CD4-positive, alpha-beta T cell treated with Interleukin-2 at 100 ng/mL for 4 hours (primary cell): Measurements from ENCODE around the gene CDK5RAP2.
A peak's percentile ranks its signal among the peaks of the same experiment; 100 is the strongest.

ENCODE experiments used
- DNase-seq: peaks from one replicate; pipeline ENCODE4 v3.0.0-alpha.2; 2020; ENCODE audit warnings: low spot score

The CDK5RAP2 gene

DNA sequence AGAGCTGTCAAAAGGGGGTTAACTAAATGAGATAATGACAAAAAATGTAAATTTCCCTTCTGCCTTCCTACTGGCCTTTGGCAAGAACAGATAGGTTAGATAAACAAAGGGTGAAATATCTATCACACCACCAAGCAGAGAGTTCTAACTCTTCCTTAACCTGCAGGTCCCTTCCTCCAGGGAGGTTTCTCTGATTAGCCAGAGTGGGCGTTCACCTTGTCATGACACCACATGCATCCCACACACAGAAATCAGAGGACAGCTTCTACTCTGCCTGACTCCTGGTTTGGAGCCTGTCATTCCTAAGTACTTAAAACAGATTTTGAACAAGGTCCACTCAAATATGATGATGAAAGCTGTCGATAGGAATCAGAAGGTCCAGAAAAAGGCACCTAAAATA, 180.0 kb downstream of the CDK5RAP2 start:
- DNase-seq, result no peak

GRCh38 chr9:120398286-120398685, 181.7 kb downstream of the CDK5RAP2 start:
- DNase-seq, result no peak

DNA sequence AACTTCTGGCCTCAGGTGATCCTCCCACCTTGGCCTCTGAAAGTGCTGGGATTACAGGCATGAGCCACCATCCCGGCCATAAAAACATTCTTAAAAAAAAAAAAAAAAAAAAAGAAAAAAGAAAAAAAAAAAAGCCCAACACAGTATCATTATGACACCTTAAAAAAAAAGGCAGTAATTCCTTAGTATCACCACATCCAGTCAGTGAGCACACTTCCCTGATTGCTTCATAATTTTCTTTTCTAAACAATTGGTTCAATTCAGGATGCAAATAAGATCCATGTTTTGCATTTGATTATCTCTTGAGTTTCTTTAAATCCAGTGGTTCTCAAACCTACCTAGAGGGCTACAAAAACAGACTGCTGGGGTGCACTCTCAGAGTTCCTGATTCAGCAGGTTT, 182.5 kb downstream of the CDK5RAP2 start:
- DNase-seq, result no peak

GRCh38 chr9:120396931-120397330, 183.0 kb downstream of the CDK5RAP2 start:
- DNase-seq, result no peak

GRCh38 chr9:120396418-120396817, 183.5 kb downstream of the CDK5RAP2 start:
- DNase-seq, result no peak

DNA sequence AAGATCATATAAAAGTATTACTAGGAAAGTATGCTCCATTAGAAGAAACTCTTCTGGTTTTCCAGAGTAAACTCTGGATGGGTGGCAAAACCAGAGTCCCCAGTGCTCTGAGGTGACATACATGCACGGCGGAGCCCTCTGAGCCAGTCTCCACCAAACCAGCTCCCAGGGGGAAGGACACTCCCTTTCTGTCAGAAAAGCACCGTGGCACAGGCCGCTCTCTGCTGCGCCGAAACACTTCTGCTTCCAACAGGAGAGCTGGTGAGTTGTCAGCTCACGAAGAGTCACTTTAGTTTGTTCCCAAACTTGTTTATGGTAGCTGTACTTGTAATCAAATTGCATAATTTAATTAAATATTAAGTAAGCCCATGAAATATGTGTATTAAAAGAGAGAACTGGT, 184.6 kb downstream of the CDK5RAP2 start:
- no peak for DNase-seq

- DNase-seq, result peak; percentile 6
Measured at GRCh38 chr9:120394058-120394669, 185.8 kb downstream of the CDK5RAP2 start.

DNA sequence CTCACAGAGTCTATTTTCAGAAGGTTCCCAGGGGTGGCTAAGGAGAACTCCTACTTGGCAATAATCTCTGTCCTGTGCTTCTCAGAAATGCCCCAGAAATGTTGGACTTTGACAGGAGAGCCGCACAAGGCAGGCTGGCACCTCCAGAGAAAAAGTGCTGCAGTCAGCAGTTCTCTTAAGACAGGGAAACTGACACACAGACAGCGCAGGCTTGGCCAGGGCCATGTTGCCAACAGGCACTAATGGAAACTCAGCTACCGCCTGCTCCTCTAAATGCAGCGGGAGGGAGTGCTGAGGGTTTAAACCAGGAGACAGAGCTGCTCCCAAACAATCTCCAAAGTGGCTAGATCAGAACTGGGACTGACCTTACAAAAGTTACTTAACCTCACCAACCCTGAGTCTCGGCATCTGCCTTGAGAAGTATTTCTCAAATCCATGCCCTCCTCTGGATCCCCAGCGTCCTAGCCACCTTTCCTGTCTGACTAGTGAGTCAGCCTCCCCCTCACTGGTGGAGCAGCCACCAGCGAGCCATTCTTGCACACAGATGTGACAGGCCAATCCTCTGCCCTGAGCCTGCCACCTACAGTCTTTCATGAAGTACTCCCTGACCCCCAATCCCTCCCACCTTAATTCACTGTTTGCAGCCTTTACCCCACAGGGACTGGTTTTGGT, 186.4 kb downstream of the CDK5RAP2 start:
- no peak for DNase-seq

GRCh38 chr9:120392711-120393110, 187.3 kb downstream of the CDK5RAP2 start:
- DNase-seq, result no peak

DNA sequence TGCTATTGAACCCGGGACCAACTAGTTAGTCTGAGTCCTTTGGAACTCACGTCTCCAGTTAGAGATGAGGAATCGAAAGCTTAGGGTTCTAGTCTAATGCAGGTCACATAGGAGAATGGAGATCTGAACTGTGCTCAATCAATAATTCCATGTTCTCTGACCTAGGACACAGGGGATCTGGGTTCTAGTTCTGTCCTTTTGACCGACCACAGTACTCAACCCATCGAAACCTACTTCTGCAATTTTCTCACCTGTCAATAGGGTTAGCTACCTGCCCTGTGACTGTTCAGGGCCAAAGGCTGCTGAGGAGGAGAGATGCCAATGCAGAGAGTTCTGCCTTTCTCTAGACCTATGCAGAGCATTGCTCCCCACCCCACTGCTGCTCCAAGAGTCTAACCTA, 187.7 kb downstream of the CDK5RAP2 start:
- no peak for DNase-seq

- no peak for DNase-seq
Measured at GRCh38 chr9:120391691-120392090, 188.3 kb downstream of the CDK5RAP2 start.

DNA sequence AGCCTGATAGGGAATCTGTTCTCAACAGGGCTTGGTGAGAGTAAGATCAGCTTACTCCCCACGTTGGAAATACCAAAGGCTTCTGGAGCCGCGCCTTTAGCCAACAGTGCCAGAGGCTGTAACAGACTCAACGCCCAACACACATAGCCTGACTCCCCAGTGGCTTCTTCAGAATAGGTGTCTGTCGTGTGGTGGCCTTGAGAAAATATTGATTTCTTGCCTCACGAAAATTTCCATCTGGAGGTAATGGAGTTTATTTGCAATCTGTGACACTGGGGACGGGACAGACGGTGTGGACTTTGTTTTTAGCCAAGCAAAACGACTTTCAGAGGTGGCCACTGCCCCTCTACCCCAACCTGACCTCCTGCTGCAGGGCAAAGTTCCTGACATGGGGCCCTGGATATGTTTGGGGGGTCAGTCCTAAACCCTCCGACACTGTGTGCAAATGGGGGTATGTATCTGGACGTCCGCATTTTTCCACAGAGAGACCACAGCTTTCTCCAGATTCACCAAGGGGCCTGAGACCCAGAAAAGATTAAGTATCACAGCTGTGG, 189.3 kb downstream of the CDK5RAP2 start:
- no peak for DNase-seq

DNA sequence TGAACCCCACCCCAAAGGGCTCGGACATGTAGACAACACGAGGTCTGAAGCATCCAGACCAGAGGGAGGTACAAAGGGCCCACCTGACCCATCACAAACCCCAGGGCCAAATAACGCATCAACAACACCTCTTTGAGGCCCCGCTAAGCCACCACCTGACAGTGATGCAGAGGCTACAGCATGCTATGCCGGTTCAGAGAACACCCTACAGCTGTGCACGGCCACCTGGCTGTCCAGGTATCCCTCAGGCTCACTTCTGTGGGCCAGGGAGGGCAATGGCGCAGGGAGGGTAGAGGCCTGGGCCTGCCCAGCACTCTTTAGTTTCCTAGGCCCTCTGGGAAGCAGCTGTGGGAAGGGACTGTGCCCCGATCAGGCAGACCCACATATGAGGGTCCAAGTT, 190.1 kb downstream of the CDK5RAP2 start:
- DNase-seq, result no peak

- DNase-seq, result no peak
Measured at GRCh38 chr9:120389300-120389699, 190.7 kb downstream of the CDK5RAP2 start.

- DNase-seq, result no peak
Measured at GRCh38 chr9:120388003-120388855, 191.7 kb downstream of the CDK5RAP2 start.

DNA sequence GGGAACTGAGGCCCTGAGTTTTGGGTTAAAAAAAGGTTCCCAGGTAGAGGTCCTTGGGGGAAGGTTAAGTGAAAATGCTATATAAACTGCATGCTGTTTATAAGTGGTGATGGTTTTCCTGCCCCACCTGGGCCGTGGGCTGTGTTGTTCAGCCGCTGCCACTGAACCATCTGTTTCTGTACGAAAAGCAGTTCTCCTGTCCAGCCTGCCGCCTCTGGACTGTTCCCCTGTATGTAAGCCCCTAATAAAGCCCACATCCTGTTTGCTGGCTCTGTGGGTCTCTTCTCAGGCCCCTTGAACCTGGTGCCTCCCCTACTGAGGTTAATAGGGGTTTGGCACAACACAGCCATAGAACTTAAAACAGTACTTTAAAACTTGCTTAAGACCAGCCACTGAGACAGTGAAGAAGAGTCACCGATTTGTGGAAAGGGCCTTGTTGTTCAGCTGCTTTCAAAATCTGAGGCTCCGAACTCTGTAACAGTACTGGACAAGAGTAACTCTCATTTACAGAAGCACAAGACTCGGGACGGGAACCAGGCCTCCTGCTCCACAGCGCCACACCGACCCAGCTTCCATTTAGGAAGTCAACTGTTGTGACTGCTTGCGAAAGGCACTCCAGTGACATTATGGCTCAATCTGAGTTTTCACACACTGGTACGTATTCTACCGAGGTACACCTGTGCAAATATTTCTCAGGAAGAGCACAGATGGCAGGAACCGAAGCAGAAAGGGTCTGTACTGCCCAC, 192.5 kb downstream of the CDK5RAP2 start:
- no peak for DNase-seq

- no peak for DNase-seq
Measured at GRCh38 chr9:120386390-120387131, 193.4 kb downstream of the CDK5RAP2 start.

DNA sequence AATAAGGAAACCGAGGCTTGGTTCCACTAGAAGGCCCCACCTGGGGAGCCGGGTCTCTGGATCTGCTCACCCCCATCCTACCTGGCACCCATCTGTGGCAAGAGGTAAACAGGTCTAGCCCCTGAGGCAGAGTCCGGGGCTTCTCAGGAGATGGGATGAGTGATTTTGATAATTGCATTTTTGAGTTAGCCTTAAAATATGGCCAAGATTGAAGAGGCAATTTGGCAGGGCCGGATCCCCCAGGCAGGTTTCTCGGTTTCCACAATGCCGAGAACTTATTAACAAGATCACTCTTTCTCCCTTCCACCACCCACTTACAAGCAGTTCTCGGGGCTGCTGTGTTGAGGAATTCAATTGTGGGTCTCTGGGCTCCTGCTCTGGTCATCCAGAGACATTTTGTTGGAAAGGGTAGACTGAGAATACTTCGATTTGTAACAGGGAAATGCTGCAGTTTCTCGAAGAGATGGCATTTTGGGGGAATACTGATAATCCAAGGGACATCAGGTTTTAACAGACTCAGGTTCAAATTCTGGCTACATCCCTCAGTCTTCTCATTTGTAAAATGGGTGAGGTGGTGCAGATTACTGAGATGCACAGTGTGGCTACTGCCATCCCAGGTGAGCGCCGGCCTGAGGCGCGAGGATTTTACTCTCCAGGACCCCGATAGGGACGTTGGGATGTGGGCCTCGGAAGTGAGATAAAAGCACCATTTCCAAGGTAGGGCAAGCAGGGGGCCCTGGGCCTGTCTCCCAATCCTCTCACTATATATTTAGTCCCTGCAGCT, 194.2 kb downstream of the CDK5RAP2 start:
- no peak for DNase-seq

- DNase-seq, result no peak
Measured at GRCh38 chr9:120384925-120385272, 195.1 kb downstream of the CDK5RAP2 start.
